ENCODE results near the gene ACR.

DNA sequence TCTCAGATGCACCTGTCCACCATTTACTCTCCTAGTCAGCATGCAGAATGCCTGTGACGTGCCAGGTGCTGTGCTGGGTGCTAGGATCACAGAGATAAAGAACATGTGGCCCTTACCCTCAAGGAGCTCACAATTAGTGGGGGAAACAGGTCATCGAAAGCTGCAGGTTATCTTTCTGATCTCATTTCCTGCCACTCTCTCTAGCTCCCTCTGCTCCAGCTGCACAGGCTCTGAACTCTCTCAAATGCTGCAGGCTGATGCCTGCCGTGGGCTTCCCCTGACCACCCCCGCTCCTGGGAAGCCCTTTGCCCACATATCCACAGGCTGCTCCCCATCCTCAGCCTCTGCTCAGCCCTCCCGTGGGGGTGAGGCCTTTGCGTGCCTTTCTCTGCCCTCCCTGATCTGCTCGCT is 35.7 kb upstream of the ACR start:
- TF ChIP-seq STAT1 (IDR thresholded peaks at IDR 0.05; ENCODE audit: unreplicated experiment) (no peak), EZH2 (IDR thresholded peaks at IDR 0.05; ENCODE audit: low read depth, unreplicated experiment) (no peak), JUNB (IDR thresholded peaks at IDR 0.05; ENCODE audit: unreplicated experiment) (no peak), POLR2AphosphoS5 (IDR thresholded peaks at IDR 0.05; ENCODE audit: low read depth) (no peak), CREB1 (CRISPR knock-in tag; IDR thresholded peaks at IDR 0.05; ENCODE audit: low read depth) (no peak), EZH2phosphoT487 (IDR thresholded peaks at IDR 0.05; ENCODE audit: unreplicated experiment) (no peak), ZNF331 (CRISPR knock-in tag; IDR thresholded peaks at IDR 0.05; ENCODE audit: low read depth) (no peak)
- TF ChIP-seq, protein P1, sequence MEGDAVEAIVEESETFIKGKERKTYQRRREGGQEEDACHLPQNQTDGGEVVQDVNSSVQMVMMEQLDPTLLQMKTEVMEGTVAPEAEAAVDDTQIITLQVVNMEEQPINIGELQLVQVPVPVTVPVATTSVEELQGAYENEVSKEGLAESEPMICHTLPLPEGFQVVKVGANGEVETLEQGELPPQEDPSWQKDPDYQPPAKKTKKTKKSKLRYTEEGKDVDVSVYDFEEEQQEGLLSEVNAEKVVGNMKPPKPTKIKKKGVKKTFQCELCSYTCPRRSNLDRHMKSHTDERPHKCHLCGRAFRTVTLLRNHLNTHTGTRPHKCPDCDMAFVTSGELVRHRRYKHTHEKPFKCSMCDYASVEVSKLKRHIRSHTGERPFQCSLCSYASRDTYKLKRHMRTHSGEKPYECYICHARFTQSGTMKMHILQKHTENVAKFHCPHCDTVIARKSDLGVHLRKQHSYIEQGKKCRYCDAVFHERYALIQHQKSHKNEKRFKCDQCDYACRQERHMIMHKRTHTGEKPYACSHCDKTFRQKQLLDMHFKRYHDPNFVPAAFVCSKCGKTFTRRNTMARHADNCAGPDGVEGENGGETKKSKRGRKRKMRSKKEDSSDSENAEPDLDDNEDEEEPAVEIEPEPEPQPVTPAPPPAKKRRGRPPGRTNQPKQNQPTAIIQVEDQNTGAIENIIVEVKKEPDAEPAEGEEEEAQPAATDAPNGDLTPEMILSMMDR (conservative IDR thresholded peaks at IDR 0.05; ENCODE audit: low read depth in 2 of 2), result no peak
- TF ChIP-seq, protein P2, sequence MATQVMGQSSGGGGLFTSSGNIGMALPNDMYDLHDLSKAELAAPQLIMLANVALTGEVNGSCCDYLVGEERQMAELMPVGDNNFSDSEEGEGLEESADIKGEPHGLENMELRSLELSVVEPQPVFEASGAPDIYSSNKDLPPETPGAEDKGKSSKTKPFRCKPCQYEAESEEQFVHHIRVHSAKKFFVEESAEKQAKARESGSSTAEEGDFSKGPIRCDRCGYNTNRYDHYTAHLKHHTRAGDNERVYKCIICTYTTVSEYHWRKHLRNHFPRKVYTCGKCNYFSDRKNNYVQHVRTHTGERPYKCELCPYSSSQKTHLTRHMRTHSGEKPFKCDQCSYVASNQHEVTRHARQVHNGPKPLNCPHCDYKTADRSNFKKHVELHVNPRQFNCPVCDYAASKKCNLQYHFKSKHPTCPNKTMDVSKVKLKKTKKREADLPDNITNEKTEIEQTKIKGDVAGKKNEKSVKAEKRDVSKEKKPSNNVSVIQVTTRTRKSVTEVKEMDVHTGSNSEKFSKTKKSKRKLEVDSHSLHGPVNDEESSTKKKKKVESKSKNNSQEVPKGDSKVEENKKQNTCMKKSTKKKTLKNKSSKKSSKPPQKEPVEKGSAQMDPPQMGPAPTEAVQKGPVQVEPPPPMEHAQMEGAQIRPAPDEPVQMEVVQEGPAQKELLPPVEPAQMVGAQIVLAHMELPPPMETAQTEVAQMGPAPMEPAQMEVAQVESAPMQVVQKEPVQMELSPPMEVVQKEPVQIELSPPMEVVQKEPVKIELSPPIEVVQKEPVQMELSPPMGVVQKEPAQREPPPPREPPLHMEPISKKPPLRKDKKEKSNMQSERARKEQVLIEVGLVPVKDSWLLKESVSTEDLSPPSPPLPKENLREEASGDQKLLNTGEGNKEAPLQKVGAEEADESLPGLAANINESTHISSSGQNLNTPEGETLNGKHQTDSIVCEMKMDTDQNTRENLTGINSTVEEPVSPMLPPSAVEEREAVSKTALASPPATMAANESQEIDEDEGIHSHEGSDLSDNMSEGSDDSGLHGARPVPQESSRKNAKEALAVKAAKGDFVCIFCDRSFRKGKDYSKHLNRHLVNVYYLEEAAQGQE (IDR thresholded peaks at IDR 0.05; ENCODE audit: unreplicated experiment), result no peak
- TF ChIP-seq, protein P3, sequence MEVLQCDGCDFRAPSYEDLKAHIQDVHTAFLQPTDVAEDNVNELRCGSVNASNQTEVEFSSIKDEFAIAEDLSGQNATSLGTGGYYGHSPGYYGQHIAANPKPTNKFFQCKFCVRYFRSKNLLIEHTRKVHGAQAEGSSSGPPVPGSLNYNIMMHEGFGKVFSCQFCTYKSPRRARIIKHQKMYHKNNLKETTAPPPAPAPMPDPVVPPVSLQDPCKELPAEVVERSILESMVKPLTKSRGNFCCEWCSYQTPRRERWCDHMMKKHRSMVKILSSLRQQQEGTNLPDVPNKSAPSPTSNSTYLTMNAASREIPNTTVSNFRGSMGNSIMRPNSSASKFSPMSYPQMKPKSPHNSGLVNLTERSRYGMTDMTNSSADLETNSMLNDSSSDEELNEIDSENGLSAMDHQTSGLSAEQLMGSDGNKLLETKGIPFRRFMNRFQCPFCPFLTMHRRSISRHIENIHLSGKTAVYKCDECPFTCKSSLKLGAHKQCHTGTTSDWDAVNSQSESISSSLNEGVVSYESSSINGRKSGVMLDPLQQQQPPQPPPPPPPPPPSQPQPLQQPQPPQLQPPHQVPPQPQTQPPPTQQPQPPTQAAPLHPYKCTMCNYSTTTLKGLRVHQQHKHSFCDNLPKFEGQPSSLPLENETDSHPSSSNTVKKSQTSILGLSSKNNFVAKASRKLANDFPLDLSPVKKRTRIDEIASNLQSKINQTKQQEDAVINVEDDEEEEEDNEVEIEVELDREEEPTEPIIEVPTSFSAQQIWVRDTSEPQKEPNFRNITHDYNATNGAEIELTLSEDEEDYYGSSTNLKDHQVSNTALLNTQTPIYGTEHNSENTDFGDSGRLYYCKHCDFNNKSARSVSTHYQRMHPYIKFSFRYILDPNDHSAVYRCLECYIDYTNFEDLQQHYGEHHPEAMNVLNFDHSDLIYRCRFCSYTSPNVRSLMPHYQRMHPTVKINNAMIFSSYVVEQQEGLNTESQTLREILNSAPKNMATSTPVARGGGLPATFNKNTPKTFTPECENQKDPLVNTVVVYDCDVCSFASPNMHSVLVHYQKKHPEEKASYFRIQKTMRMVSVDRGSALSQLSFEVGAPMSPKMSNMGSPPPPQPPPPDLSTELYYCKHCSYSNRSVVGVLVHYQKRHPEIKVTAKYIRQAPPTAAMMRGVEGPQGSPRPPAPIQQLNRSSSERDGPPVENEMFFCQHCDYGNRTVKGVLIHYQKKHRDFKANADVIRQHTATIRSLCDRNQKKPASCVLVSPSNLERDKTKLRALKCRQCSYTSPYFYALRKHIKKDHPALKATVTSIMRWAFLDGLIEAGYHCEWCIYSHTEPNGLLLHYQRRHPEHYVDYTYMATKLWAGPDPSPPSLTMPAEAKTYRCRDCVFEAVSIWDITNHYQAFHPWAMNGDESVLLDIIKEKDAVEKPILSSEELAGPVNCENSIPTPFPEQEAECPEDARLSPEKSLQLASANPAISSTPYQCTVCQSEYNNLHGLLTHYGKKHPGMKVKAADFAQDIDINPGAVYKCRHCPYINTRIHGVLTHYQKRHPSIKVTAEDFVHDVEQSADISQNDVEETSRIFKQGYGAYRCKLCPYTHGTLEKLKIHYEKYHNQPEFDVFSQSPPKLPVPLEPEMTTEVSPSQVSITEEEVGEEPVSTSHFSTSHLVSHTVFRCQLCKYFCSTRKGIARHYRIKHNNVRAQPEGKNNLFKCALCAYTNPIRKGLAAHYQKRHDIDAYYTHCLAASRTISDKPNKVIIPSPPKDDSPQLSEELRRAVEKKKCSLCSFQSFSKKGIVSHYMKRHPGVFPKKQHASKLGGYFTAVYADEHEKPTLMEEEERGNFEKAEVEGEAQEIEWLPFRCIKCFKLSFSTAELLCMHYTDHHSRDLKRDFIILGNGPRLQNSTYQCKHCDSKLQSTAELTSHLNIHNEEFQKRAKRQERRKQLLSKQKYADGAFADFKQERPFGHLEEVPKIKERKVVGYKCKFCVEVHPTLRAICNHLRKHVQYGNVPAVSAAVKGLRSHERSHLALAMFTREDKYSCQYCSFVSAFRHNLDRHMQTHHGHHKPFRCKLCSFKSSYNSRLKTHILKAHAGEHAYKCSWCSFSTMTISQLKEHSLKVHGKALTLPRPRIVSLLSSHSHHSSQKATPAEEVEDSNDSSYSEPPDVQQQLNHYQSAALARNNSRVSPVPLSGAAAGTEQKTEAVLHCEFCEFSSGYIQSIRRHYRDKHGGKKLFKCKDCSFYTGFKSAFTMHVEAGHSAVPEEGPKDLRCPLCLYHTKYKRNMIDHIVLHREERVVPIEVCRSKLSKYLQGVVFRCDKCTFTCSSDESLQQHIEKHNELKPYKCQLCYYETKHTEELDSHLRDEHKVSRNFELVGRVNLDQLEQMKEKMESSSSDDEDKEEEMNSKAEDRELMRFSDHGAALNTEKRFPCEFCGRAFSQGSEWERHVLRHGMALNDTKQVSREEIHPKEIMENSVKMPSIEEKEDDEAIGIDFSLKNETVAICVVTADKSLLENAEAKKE (CRISPR knock-in tag; IDR thresholded peaks at IDR 0.05), result no peak
